Caco-2 (cell line): Measurements from ENCODE around the gene SDR42E2. TPM values are rescaled to one million over a fixed set of nuclear protein-coding genes. Genes with fewer than 3 reads are reported as not detected.

Source experiments
- BruUV-seq: library from RNA; stranded (reverse); fragments of 400-500 nt; replicated peaks from 2 replicates; lab custom pipeline; 2021; lab: Mats Ljungman, UMichigan
- CTCF ChIA-PET: fragments of 300-600 bp; sonication (Branson Sonifier 250); formaldehyde crosslinking; loops from one replicate; lab custom pipeline; 2022; ENCODE audit warnings: antibody characterized with exemption; lab: Charles Lee
- POLR2A ChIA-PET: fragments of 300-600 bp; sonication (Branson Sonifier 250); formaldehyde crosslinking; loops from one replicate; lab custom pipeline; 2022; ENCODE audit warnings: antibody characterized with exemption; lab: Charles Lee
- DNase-seq, 2 experiments: peaks; one replicate each; pipeline versions ENCODE4 v3.0.0 to v3.0.0-alpha.2; 2020 to 2022
- H3K27me3 ChIP-seq: replicated peaks from 2 replicates; pipeline ENCODE4 v1.6.0; 2011; ENCODE audit warnings: low read length; ENCODE audit not compliant: control insufficient read depth, insufficient read depth
- H3K36me3 ChIP-seq: 2 replicates; pipeline ENCODE4 v1.5.1; 2011; ENCODE audit warnings: low read length; ENCODE audit not compliant: control insufficient read depth, insufficient read depth
- H3K4me1 ChIP-seq: fragments of 250-450 bp; sonication (Bioruptor Pico); 2 replicates; pipeline ENCODE4 v1.5.1; 2020; ENCODE audit warnings: mild to moderate bottlenecking
- H3K4me3 ChIP-seq: 2 replicates; pipeline ENCODE4 v1.5.1; 2011; ENCODE audit warnings: low read depth, mild to moderate bottlenecking, control low read depth, low read length
- H3K9me3 ChIP-seq: fragments of 250-450 bp; sonication (Bioruptor Pico); 2 replicates; pipeline ENCODE4 v1.5.1; 2020; ENCODE audit warnings: mild to moderate bottlenecking, moderate library complexity
- H3K27ac Mint-ChIP-seq: one replicate; pipeline ENCODE4 v1.8.0; 2022; ENCODE audit warnings: mixed read lengths; ENCODE audit not compliant: unreplicated experiment
- H3K27me3 Mint-ChIP-seq: one replicate; pipeline ENCODE4 v1.8.0; 2022; ENCODE audit warnings: mixed read lengths; ENCODE audit not compliant: insufficient read depth, unreplicated experiment
- H3K36me3 Mint-ChIP-seq: one replicate; pipeline ENCODE4 v1.8.0; 2022; ENCODE audit warnings: mild to moderate bottlenecking, mixed read lengths; ENCODE audit not compliant: insufficient read depth, unreplicated experiment
- H3K4me1 Mint-ChIP-seq: one replicate; pipeline ENCODE4 v1.8.0; 2022; ENCODE audit warnings: low read depth, mixed read lengths; ENCODE audit not compliant: unreplicated experiment
- H3K4me3 Mint-ChIP-seq: one replicate; pipeline ENCODE4 v1.8.0; 2022; ENCODE audit warnings: mild to moderate bottlenecking, moderate library complexity, mixed read lengths; ENCODE audit not compliant: unreplicated experiment
- H3K9me3 Mint-ChIP-seq: one replicate; pipeline ENCODE4 v1.8.0; 2022; ENCODE audit warnings: mixed read lengths; ENCODE audit not compliant: unreplicated experiment
- intact Hi-C: fragments of 100-400 bp; cut with micrococcal nuclease; formaldehyde crosslinking; loops from one replicate; pipeline ENCODE4 v1.10.0; 2022; ENCODE audit not compliant: unreplicated experiment
- total RNA-seq: library from RNA; stranded (reverse); gene quantifications from 2 replicates; pipeline ENCODE4 v1.2.3, GENCODE V29; 2022
- TF ChIP-seq, protein P1 (sequence below), 2 experiments: fragments of 200-600 bp in 1 of 2; IDR thresholded peaks; 1 replicate in 1 of 2; 2 replicates in 1 of 2; pipeline versions ENCODE4 v1.5.1 to v1.8.0; 2011 to 2022; ENCODE audit warnings: antibody characterized with exemption in 1 of 2, control low read depth in 1 of 2, inconsistent platforms in 1 of 2, low read depth in 1 of 2, low read length in 1 of 2, mild to moderate bottlenecking in 1 of 2, moderate library complexity in 1 of 2; ENCODE audit not compliant: insufficient read depth in 1 of 2, severe bottlenecking in 1 of 2, unreplicated experiment in 1 of 2

Gene SDR42E2
- total RNA-seq, 1 experiment from 2014 or later: not detected

DNA sequence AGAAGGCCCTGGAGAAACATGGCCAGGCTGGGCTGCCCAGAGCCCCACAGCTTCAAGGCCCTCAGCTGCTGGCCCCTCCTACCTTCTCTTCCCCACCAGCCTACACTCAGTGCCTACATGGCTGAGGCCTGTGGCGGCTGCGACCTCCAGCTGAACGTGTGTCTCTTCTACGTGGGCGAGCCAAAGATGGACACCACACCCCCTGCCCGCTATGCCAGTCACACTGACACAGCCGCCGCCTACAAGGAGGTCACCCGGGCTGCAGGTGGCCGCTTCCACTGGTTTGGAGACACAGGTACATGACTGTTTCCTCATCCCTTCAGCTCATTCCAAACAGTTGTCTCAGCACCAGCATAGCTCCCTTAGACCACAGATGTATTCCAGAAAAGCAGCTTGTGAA lies 29.5 kb upstream of the SDR42E2 start:
- H3K27ac Mint-ChIP-seq: no peak overlapping the region
- H3K27me3 Mint-ChIP-seq: peaks cover 8% of the 10 kb centered on the region
- no peak overlapping the region for H3K4me3 ChIP-seq
- no peaks in the 10 kb centered on the region for H3K4me1 Mint-ChIP-seq
- no TSS peak for BruUV-seq
- no peaks in the 10 kb centered on the region for H3K36me3 Mint-ChIP-seq
- H3K36me3 ChIP-seq: no peaks in the 10 kb centered on the region
- ChIA-PET POLR2A (interaction anchor here (0.7 kb wide), 1 partner anchor 57 kb away, joined by 3 read pairs; no protein-coding TSS in a partner anchor), CTCF (interaction anchor here (0.5 to 0.7 kb wide), 2 partner anchors 51 to 331 kb away, joined by 4 to 5 read pairs; no protein-coding TSS in a partner anchor)
- intact Hi-C loops: no loop called here
- no peak overlapping the region for H3K4me3 Mint-ChIP-seq
- H3K27me3 ChIP-seq: no peaks in the 10 kb centered on the region; the same call in 1 of the 2 replicates
- no peaks in the 10 kb centered on the region for H3K9me3 ChIP-seq
- no peak for DNase-seq
- TF ChIP-seq, protein P1, sequence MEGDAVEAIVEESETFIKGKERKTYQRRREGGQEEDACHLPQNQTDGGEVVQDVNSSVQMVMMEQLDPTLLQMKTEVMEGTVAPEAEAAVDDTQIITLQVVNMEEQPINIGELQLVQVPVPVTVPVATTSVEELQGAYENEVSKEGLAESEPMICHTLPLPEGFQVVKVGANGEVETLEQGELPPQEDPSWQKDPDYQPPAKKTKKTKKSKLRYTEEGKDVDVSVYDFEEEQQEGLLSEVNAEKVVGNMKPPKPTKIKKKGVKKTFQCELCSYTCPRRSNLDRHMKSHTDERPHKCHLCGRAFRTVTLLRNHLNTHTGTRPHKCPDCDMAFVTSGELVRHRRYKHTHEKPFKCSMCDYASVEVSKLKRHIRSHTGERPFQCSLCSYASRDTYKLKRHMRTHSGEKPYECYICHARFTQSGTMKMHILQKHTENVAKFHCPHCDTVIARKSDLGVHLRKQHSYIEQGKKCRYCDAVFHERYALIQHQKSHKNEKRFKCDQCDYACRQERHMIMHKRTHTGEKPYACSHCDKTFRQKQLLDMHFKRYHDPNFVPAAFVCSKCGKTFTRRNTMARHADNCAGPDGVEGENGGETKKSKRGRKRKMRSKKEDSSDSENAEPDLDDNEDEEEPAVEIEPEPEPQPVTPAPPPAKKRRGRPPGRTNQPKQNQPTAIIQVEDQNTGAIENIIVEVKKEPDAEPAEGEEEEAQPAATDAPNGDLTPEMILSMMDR (IDR thresholded peaks at IDR 0.05; ENCODE audit: insufficient read depth in 1 of 2, low read depth in 1 of 2, low read length in 1 of 2, severe bottlenecking in 1 of 2, unreplicated experiment in 1 of 2): no peak
- H3K9me3 Mint-ChIP-seq: no peaks in the 10 kb centered on the region
- no peaks in the 10 kb centered on the region for H3K4me1 ChIP-seq

DNA sequence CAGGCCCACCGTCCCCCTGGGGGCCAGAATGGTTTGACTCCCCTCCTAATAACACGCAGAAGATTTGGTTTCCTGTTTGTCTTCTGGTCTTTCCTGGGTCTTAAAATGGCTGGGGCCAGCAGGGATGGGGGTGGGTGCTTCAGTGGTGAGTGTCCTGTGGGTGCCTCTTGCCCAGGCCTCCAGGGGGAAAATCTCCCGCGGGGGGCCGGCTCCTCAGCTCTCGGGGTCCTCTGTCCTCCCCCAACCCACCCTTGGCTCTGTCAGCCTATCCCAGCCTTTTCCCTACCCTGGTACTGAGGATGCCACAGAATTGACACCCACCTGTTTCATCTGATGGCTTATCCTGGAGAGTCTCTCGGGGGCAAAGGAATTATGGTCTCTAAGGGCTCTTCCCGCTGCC lies 23.8 kb upstream of the SDR42E2 start:
- H3K27ac Mint-ChIP-seq: no peak overlapping the region
- intact Hi-C loops: no loop called here
- no peak for DNase-seq
- peaks cover 4% of the 10 kb centered on the region for H3K27me3 Mint-ChIP-seq
- H3K27me3 ChIP-seq: no peaks in the 10 kb centered on the region; the same call in 1 of the 2 replicates
- TF ChIP-seq, protein P1 (IDR thresholded peaks at IDR 0.05; ENCODE audit: insufficient read depth in 1 of 2, low read depth in 1 of 2, low read length in 1 of 2, severe bottlenecking in 1 of 2, unreplicated experiment in 1 of 2): no peak
- H3K4me1 ChIP-seq: no peaks in the 10 kb centered on the region
- H3K4me3 ChIP-seq: no peak overlapping the region
- H3K4me3 Mint-ChIP-seq: no peak overlapping the region
- BruUV-seq: no TSS peak
- H3K9me3 Mint-ChIP-seq: no peaks in the 10 kb centered on the region
- CTCF ChIA-PET: no interaction called here
- no peaks in the 10 kb centered on the region for H3K36me3 Mint-ChIP-seq
- POLR2A ChIA-PET: no interaction called here
- no peaks in the 10 kb centered on the region for H3K4me1 Mint-ChIP-seq
- no peaks in the 10 kb centered on the region for H3K36me3 ChIP-seq
- no peaks in the 10 kb centered on the region for H3K9me3 ChIP-seq

GRCh38 chr16:22139008-22139407 lies 23.3 kb upstream of the SDR42E2 start:
- no peak for DNase-seq
- H3K27me3 ChIP-seq: no peaks in the 10 kb centered on the region; the same call in 1 of the 2 replicates
- CTCF ChIA-PET: interaction anchor here (0.6 kb wide), 1 partner anchor 23 kb away, joined by 3 read pairs; no protein-coding TSS in a partner anchor
- no peak overlapping the region for H3K4me3 ChIP-seq
- Mint-ChIP-seq H3K36me3 (no peaks in the 10 kb centered on the region), H3K9me3 (no peaks in the 10 kb centered on the region), H3K27me3 (peaks cover 4% of the 10 kb centered on the region), H3K4me3 (no peak overlapping the region), H3K27ac (no peak overlapping the region), H3K4me1 (no peaks in the 10 kb centered on the region)
- POLR2A ChIA-PET: no interaction called here
- BruUV-seq: no TSS peak
- no peaks in the 10 kb centered on the region for H3K4me1 ChIP-seq
- intact Hi-C loops: no loop called here
- TF ChIP-seq, protein P1 (IDR thresholded peaks at IDR 0.05; ENCODE audit: insufficient read depth in 1 of 2, low read depth in 1 of 2, low read length in 1 of 2, severe bottlenecking in 1 of 2, unreplicated experiment in 1 of 2): no peak
- no peaks in the 10 kb centered on the region for H3K36me3 ChIP-seq
- H3K9me3 ChIP-seq: no peaks in the 10 kb centered on the region
